Ammon's horn (tissue), 1 donor: ENCODE measurements around the gene SLC8A2.

ENCODE experiments used
- DNase-seq: peaks from one replicate; pipeline ENCODE4 v3.0.0-alpha.2; 2016; ENCODE audit warnings: low spot score

The SLC8A2 gene

GRCh38 chr19:47430041-47430802, 41.5 kb downstream of the SLC8A2 start:
- no peak for DNase-seq

- no peak for DNase-seq
Measured at GRCh38 chr19:47429140-47429793, 42.4 kb downstream of the SLC8A2 start.

- peak; percentile 98 for DNase-seq
Measured at GRCh38 chr19:47428177-47428894, 43.4 kb downstream of the SLC8A2 start.

- peak; percentile 68 for DNase-seq
Measured at GRCh38 chr19:47427241-47428176, 44.2 kb downstream of the SLC8A2 start.

GRCh38 chr19:47423203-47423882, 48.4 kb downstream of the SLC8A2 start:
- no peak for DNase-seq

GRCh38 chr19:47422417-47423163, 49.1 kb downstream of the SLC8A2 start:
- DNase-seq, result no peak

GRCh38 chr19:47421844-47422395, 49.8 kb downstream of the SLC8A2 start:
- no peak for DNase-seq

GRCh38 chr19:47421244-47421786, 50.4 kb downstream of the SLC8A2 start:
- DNase-seq, result no peak

GRCh38 chr19:47419789-47420188, 51.9 kb downstream of the SLC8A2 start:
- no peak for DNase-seq

- no peak for DNase-seq
Measured at GRCh38 chr19:47419030-47419783, 52.5 kb downstream of the SLC8A2 start, which contains the start of gene MEIS3. MEIS3 (minus strand) TSS chr19:47419527; CDS start chr19:47419081, 446 bp downstream.

GRCh38 chr19:47418692-47419029, 53.0 kb downstream of the SLC8A2 start:
- no peak for DNase-seq

GRCh38 chr19:47417746-47418691, 53.7 kb downstream of the SLC8A2 start:
- DNase-seq, result peak; percentile 47

- DNase-seq, result no peak
Measured at GRCh38 chr19:47417107-47417745, 54.5 kb downstream of the SLC8A2 start.

GRCh38 chr19:47416643-47416985, 55.1 kb downstream of the SLC8A2 start:
- no peak for DNase-seq

- no peak for DNase-seq
Measured at GRCh38 chr19:47415953-47416642, 55.6 kb downstream of the SLC8A2 start.

- peak; percentile 75 for DNase-seq
Measured at GRCh38 chr19:47414469-47414868, 57.2 kb downstream of the SLC8A2 start.

GRCh38 chr19:47413941-47414340, 57.8 kb downstream of the SLC8A2 start:
- DNase-seq, result no peak
